ENCODE measurements around the gene RUNX1.

Gene RUNX1

DNA sequence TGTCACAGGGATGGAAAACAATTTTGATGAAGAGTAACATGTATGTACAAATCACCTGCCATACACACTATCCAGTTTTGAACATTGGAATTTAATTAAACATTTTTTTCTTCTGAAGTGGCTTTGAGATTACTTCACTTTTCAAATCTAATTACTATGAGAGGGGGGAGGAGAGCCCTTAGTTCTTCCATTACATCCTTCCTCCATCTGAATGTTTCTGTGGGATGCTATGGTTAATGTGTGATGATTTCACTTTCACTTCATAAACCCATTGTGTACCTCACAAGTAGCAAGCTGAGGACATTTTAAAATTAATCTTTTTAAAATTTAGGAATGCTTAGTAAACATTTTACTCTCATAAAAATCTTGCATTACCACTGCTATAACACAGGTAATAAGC, 156.9 kb downstream of the RUNX1 start:
- no peak for DNase-seq (ENCODE audit: low spot score)

GRCh38 chr21:34891613-34891943, 157.5 kb downstream of the RUNX1 start:
- no peak for DNase-seq (ENCODE audit: low spot score)

DNA sequence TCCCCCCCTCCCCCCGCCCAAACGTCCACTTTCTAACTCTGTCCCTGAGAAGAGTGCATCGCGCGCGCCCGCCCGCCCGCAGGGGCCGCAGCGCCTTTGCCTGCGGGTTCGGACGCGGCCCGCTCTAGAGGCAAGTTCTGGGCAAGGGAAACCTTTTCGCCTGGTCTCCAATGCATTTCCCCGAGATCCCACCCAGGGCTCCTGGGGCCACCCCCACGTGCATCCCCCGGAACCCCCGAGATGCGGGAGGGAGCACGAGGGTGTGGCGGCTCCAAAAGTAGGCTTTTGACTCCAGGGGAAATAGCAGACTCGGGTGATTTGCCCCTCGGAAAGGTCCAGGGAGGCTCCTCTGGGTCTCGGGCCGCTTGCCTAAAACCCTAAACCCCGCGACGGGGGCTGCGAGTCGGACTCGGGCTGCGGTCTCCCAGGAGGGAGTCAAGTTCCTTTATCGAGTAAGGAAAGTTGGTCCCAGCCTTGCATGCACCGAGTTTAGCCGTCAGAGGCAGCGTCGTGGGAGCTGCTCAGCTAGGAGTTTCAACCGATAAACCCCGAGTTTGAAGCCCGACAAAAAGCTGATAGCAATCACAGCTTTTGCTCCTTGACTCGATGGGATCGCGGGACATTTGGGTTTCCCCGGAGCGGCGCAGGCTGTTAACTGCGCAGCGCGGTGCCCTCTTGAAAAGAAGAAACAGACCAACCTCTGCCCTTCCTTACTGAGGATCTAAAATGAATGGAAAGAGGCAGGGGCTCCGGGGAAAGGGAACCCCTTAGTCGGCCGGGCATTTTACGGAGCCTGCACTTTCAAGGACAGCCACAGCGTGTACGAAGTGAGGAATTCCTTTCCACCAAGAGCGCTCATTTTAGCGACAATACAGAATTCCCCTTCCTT, 158.1 kb downstream of the RUNX1 start:
- DNase-seq (ENCODE audit: low spot score): peak; percentile 18

GRCh38 chr21:34890470-34890723, 158.7 kb downstream of the RUNX1 start:
- no peak for DNase-seq (ENCODE audit: low spot score)

DNA sequence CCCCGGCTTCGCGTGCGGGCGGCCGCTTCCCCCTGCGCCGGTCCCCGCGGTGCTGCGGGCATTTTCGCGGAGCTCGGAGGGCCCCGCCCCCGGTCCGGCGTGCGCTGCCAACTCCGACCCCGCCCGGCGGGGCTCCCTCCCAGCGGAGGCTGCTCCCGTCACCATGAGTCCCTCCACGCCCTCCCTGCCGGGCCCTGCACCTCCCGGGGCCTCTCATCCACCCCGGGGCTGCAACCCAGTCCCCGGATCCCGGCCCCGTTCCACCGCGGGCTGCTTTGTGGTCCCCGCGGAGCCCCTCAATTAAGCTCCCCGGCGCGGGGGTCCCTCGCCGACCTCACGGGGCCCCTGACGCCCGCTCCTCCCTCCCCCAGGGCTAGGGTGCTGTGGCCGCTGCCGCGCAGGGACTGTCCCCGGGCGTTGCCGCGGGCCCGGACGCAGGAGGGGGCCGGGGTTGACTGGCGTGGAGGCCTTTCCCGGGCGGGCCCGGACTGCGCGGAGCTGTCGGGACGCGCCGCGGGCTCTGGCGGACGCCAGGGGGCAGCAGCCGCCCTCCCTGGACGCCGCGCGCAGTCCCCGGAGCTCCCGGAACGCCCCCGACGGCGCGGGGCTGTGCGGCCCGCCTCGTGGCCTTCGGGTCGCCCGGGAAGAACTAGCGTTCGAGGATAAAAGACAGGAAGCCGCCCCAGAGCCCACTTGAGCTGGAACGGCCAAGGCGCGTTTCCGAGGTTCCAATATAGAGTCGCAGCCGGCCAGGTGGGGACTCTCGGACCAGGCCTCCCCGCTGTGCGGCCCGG, 159.2 kb downstream of the RUNX1 start:
- DNase-seq (ENCODE audit: low spot score): peak; percentile 70

- peak; percentile 39 for DNase-seq (ENCODE audit: low spot score)
These were observed 159.8 kb downstream of the RUNX1 start for GRCh38 chr21:34889320-34889675.

- DNase-seq (ENCODE audit: low spot score): peak; percentile 89
These were observed 160.4 kb downstream of the RUNX1 start for GRCh38 chr21:34888569-34889319.

DNA sequence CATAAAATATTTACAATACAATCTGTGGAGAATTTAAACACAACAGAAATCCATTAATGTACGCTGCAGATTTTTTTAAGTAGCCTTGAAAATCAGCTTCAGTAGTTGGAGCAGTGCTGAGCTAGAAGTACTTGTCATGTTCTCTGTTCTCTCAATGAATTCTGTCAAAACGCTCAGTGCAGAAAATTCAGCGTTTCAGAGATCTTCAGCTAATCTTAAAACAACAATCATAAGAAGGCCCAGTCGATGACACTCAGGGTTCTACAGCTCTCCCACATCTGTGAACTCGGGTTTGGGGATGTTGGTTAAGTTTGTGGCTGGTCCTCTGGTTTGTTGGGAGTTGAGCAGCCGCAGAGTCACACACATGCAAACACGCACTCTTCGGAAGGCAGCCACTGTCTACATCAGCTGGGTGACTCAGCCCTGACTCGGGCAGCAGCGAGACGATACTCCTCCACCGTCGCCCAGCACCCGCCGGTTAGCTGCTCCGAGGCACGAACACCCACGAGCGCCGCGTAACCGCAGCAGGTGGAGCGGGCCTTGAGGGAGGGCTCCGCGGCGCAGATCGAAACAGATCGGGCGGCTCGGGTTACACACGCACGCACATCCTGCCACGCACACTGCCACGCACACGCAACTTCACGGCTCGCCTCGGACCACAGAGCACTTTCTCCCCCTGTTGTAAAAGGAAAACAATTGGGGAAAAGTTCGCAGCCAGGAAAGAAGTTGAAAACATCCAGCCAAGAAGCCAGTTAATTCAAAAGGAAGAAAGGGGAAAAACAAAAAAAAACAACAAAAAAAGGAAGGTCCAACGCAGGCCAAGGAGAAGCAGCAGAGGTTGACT, 161.2 kb downstream of the RUNX1 start:
- DNase-seq (ENCODE audit: low spot score): peak; percentile 48

- no peak for DNase-seq (ENCODE audit: low spot score)
These were observed 162.0 kb downstream of the RUNX1 start for GRCh38 chr21:34887105-34887442.

- DNase-seq (ENCODE audit: low spot score): no peak
These were observed 162.6 kb downstream of the RUNX1 start for GRCh38 chr21:34886240-34887104.

DNA sequence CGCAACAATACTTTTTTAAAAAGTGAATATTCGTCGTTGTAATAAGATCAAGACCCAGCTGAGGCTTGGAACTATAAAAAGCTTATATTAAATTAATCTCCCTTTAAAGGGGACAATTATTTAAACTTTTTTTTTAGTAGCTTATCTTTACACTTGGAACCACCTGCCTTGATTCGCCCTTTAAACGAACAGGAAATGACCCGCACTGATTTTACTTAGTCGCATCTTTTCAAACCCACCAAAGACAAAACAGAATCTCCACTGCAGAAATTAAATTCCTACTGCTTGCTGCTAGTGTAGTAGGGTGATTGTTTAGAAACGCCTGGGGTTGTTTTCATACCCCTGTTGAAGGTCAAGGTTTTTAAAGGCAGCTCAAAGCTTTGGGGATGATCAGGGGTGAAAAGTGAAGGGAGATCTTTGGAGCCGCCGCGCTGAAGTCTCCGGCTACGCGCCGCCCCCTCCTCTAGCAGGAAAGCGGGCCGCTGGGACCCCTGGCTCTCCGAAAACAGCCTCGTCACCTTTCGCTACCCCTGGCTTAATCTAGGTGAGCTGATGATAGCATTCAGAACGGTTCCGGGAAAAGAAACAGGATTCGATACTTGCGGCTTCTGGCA, 163.4 kb downstream of the RUNX1 start:
- DNase-seq (ENCODE audit: low spot score): peak; percentile 21

DNA sequence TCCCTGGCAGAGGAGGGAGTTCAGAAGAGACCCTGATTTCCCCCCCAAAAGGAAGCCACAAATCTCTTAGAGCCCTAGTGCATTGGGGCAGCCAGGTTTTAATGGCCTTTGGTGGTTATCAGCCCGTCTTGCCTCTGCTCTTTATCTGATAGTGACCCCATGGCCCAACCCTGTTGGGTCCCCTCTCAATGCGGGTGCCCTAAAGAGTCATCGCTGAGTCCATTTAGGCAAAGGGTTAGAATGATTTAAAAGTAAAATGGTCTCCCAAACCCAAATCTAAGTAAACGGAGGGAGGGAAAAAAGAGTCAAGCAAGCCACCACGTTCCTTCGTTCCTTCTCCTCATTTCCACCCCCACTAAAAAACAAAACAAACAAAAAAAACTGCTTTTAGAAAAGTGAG, 164.0 kb downstream of the RUNX1 start:
- DNase-seq (ENCODE audit: low spot score): no peak

DNA sequence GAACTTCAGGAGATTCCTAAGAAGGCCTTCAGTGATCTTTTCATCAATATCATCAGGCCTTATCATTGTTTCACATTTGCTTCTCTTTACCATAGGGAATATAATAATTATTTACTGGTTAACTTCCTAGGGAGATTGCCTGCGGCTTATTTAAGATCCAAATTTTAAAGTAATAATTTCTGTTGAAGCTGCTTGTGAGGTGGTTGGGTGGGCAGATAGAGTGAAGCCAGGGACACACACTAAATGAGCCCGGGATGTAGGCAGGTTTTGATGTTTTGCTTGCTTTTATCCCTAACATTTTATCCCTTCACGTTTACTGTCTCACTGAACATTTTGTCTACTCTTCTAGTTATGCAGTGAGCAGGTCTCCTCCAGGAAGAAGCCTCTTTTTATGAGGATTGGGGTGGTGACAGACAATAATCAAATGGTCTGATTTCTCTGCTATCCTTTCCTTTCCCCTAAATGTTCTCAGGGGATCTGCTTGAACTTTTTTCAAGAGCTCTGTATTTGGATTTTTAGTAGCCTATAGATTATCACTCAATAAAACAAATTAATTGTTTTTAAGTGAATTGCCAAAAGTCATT, 164.7 kb downstream of the RUNX1 start:
- DNase-seq (ENCODE audit: low spot score): no peak

DNA sequence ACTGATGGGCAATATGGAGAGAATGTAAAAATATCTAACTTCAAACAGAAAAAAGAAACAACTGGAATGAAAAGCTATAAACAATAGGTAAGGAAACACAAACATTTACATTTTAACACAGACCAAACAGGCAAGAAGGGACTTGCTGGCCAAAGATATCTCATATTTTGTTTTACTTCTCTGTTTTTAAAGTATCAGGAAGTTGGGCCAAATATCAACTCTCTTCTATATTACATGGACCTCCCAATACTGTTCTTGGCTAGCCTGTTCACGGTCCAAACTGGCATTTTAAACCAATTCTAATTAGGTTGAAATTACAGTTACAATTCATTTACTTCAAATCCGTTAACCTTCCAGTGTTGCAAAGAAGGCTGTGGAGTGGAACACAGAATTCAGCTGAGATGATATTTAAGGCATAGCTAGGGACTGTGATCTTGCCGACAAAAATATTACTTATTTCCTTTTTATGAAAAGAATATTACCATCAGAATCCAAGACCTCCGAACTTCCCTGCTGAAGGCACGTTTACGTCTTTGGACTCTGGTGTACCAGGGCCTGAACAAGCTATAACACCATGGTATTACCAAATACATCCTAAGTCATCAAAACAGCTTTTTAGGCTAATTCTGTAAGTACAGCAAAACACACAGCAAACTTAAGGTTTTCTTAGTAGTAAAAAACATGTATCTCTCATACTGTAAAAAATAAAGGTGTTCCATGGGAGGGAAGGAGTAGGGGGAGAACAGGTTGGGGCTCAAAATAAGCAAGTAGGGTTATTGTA, 165.4 kb downstream of the RUNX1 start:
- no peak for DNase-seq (ENCODE audit: low spot score)

DNA sequence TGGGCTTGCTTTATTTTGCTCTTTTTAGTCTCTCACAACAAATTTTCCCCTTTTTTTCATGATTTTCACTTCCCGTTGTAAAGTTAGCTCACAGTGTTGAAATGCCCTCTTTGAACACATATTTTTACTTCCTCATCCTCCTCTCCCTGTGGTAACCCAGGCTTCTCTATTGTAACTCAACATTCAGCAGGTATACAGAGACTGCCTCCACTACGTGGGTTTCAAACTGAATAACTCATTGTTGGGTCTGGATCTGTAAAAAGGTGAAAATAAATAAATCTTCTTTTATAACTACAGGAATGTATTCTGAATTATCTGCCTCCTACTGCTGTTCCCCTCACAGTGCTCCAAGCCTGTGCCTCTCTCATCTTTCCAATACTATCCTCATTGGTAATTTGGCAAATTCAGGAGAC, 166.4 kb downstream of the RUNX1 start:
- DNase-seq (ENCODE audit: low spot score): no peak

GRCh38 chr21:34881839-34882371, 167.2 kb downstream of the RUNX1 start:
- no peak for DNase-seq (ENCODE audit: low spot score)

DNA sequence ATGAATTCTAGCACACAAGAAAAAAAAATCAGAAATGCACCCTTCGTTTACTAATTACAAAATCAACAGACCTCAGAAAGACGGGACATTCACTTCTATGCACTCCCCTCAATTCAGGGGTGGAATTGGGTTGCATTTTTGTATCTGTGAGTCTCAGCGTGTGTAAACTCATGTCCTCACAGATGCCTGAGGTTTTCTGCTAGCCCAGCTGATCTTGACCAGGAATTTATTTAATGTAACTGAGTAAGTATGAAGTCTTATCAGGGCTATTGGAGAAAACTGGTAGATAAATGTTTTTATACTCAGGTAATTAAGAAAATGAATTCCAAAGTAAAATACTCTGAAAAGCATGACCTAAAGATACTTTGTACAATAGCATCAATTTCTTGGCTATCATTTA, 167.7 kb downstream of the RUNX1 start:
- no peak for DNase-seq (ENCODE audit: low spot score)

GRCh38 chr21:34880401-34880800, 168.7 kb downstream of the RUNX1 start:
- DNase-seq (ENCODE audit: low spot score): no peak

- DNase-seq (ENCODE audit: low spot score): no peak
These were observed 170.2 kb downstream of the RUNX1 start for GRCh38 chr21:34878940-34879339.
